ENCODE measurements around the gene RPL10.

Gene RPL10

DNA sequence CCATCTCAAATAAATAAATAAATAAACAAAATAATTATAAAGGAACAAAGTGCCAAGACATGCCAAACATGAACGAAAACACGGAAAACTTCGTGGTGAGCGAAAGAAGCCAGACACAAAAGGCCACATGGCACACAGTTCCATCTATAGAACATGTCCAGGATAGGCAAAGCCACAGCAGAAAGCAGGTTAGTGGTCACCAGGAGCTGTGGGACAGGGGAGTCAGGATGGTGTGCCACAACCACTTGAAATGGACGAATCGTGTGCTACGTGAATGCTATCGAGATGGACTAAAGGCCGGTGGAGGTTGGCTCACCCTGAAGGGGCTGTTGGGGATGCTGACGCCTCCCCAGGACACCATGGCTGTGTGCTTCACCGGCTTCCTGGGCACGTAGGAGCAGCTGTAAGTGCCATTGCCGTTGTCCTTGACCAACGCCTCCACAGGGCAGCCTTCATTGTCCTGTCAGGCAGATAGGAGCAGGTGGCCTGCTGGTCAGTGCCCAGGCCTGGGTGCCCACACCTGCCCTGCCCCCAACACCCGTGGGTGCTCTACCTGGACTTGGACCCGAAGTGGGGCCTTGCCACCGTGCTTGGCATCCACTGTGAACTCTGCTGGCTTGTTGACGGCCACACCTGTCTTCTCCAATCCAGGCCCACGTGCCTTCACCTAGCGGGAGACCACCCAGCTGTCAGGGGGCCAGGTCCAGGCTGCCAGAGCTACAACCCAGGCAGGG is 34.3 kb upstream of the RPL10 start:
- DNase-seq = no peak

DNA sequence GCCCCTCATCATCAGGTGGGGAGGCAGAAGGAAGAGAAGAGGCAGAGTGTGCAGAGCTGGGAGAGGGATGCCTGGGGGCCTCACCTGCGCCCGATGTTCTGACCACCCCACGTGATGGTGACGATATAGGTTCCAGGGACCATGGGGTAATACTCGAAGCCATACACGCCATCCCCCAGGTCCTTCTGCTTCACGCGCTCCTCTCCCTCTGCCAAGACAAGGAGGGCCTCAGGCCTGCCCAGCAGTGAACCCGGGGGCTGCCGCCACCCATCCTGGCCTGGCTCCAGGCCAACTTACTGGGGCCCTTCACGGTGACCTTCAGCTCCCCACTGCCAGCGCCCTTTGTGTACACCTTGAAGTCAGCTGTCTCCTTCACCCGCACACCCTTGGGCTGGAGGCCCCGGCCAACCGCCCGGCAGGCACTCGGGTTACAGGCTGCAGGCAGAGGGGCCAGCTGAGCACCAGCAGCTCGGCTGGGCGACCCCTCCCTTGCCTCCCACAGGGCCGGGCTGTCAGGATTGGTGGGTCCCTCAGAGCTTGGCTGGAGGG is 33.1 kb upstream of the RPL10 start:
- DNase-seq = no peak

DNA sequence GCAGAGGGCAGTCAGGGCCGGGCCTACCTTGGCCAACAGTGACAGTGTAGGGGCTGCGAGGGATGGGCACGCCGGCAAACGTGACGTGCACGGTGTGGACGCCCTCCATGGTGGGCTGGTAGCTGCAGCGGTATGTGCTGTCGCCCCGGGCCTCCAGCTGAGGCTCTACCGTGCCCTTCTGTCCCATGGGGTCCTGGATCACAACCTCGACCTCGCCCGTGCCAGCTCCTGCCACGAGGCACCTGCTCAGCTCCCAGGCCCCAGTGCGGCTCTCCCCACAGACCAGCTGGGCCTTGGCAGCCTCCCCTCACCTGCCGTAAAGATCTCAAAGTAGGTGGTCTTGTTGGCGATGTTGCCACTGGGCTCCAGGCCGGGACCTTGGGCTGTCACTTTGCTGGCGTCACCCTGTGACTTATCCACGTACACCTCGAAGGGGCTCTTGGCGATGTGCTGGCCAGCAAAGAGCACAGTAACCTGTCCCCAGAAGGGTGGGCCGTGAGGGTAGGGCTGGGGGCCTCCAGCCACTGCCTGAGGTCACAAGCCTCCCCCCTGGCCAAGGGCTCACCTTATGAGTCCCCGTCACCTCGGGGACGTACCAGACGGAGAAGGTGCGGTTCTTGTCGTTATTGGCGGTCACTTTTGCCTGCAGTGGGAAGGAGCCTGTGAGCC is 32.0 kb upstream of the RPL10 start:
- no peak for DNase-seq

DNA sequence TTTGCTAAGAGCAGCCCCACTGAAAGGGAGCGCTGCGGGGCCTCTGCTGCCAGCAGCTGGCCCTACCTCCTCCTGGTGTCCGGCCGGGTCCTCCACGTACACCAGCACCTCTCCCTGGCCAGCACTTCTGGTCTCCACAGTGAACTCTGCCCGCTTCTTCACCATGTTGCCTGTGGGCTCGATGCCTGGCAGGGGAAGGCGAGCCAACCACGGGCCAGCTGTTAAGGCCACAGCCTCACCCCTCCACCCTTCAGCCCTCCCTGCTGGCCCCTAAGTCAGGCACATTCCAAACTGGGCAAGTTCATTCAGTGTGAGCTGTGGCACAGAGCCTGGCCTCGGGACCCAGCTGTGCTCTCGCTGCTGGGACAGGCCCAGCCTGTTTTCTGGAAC is 31.5 kb upstream of the RPL10 start:
- DNase-seq = no peak

DNA sequence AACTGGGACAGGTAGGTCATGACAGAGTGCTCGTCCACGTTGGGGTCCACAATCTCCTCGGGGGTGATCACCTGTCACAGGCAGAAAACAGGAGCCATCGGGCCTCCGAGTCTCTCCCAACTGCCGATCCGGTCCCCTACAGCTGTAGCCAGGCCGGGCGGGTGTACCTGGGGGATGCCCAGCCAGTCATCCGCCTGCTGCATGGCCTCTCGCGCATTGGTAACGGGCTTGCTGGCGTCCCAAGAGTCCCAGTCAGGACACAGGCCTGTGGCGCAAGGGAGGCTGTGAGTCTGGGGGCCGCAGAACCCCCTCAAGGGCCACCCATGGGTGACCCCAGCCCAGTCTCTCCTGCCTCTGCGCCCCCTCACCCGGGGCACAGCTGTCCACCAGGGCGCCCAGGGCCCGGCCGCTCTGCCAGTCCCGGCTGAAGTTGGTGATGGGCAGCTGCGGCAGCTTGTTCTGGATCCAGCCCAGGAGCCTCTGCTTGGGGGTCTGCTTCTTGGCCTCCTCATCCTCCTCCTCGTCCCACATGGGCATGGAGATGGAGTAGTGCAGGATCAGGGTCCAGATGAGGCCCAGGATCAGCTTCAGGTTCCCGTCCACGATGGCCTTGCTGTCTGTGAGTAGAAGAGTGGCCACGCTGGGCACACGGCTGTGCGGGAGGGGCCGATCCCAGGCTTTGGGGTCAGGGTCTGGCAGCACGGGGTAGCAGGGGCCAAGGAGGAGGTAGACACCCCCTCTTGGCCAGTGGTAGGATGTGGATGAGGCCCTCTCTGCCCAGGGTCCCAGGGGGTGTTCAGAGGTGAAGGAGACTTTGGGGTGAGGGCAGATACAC is 30.5 kb upstream of the RPL10 start:
- no peak for DNase-seq

DNA sequence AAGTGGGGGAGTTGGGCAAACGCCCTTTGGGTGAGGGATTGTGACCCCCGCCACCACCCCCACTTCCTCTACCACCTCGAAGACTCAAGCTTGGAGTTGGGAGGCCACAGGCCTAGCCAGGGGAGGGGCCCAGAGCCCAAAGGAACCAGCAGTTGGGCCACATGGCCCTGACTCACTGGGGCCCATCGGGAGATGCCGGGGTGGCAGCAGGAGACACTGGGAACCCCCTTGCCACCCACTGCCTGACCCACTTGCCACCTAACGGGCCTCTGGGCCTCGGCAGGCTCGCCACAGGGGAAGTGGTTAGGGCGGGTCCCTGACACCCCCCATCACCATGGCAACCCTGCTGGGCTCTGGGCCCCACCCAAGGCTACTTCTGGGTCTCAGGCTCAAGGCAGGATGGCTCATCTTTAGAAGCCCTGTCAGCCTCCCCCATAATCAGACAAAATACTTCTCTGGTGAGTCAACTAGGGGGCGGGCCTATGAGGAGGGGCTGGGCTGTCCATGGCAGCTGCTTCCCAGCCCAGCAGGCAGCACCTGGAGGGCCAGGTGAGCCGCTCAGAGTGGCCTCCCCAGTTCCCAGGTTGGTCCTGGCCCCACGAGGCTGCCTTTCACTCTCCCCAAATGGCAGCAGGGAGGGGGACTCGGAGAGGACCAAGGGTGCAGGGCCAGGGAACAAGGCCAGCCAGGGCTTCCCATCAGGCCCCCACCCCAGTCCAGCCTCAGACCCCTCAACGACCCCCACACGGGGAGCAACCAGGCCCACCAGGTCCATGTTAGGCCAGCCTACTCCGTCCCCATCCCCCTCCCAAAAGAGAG is 29.3 kb upstream of the RPL10 start:
- DNase-seq = peak; percentile 3

DNA sequence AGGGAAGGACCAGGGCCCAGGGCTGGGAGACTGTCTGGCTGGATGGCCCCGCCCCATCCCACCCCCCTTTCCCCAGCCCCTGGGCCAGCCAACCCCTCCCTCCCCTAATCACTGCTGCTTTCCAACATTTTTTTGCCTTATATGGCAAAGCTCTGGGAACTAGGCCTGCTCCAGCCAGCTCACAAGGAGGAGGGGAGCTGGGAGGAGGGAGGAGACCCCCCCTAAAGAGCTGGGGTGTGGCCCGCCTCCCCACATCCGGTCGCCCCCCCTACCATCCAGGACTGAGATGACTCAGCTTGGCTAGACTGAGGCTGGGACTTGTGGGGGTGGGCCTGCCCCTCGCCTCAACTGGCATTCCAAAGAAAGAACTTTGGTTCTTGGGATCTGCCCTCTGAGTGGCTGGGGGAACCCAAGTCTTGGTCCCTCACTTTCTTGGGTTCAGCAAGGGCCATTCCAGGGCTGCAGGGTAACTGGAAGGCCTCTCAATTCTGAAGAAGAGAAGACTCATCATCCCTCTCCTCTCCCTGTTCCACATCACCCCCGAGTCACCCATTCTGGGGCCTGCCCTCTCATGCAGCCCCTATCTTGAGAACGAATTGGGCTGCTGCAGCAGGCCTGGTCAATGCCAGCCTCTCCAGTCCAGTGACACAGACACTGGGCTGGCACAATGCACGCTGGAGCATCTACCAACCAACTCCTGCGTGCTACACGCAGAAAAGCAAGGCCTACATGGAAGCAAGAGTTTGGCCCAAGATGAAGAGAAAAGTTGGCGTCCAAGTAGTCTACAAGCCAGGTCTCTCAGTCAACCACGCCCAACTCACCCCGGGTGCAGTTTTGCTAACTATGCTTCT is 28.5 kb upstream of the RPL10 start:
- peak; percentile 8 for DNase-seq

DNA sequence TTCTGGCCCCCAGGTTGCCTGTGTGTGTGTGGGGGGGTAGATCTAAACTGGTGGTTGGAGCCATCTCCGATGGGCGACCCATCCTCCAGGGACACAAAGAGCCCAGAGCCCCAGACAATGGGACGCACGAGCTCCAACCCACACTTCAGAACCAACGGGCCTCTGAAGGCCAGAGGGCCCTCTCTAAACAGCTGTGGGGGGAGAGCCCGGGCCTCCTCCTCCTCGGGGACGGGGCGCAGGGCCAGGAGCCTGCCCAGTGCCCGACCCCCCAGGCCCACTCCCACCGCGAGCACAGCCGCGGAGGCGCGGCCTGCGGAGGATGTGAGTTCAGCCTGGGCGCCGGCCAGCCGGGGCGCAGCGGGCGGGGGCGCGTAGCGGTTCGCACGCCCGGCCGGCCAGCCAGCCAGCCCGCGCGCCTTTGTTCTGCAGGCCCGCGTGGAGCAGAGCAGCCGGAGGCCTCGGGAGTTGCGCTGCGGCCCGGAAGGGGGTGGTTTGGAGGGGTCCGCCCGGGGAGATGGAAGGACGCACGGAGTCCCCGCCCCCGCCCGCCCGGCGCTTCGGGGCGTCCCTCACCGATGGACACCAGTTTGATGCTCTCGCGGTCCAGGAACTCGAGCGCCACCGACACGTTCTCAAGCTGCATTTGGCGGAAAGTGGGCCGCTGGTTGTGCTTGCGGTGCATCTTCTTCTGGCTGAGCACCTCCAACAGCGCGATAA is 27.7 kb upstream of the RPL10 start:
- DNase-seq = no peak

DNA sequence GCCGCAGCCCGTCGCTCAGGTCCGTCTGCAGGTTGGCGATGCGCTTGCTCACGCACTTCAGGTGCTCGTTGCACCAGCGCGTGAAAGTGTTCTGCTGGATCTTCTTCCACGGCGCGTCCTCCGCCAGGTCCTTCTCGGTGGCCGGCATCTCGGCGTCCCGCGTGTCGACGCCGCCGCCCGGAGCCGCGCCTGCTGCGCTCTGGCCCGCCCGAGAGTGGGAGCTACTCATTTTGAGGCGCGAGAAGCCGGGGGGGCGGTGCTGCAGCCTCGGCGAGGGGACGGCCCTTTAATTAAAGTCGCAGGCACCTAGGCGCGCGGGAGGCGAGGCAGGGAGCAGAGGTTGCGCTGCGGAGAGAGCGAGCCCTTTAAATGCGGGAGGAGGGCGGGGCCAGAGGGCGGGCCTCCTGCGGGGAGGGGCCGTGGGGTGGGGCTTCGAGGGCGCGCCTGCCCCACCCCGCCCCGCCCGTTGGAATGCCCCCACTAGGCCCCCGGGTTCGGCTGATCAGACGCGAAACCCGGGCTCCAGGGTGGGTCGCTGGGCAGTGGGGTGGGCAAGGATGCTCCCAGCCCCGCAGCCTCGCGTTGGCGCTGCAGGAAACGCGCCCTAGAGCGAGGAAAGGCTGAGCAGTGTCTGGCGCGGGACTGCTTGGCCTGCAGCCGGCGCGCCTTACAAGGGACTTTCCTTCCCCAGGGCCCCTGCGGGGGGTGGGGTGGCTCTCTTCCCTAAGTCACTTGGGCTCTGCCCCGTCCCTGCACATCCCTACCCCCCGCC is 27.0 kb upstream of the RPL10 start:
- DNase-seq = peak; percentile 84

DNA sequence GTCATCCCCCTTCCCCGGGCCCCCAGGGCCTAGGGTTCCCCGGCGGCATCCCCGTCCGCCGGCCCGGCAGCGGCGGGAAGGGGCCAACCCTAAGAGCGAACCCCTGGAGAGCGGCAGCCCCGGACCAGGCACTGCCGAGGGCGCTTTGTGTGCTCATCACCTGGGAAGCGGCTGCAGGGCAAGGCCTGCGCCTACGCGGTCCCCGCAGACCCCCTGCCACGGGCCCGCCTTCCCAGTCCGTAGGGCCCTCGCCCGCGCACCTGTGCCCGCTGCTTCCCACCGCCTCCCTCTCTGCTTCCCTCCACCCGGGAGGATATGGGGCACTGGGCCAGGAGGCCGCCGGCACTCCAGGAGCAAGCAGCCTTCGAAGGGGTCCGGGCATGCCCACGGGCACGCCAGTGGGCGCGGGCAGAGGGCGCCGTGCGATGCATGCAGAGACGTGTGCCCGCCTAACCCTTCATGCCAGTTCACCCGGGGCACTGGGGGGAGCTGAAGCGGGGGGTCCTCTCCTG is 26.3 kb upstream of the RPL10 start:
- no peak for DNase-seq

DNA sequence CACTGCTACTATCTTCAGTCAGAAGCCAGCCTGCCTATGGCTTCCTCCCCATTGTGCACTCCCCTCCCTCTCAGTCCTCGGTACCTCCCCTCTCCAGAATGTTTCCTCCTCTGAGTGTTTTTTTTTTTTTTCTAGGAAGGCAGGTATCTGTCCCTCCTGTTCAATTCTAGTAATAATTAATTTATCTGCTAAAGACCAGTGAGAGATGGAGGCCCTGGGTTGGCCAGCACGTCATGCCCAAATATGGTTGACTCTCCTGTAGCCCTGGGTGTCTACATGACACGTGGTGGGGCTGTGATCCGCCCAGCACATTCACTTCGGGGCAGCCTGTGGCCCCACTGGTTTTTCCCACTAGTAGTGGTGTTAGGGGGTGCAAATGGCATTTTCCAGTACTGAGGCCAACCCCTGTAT is 25.6 kb upstream of the RPL10 start:
- DNase-seq = no peak

DNA sequence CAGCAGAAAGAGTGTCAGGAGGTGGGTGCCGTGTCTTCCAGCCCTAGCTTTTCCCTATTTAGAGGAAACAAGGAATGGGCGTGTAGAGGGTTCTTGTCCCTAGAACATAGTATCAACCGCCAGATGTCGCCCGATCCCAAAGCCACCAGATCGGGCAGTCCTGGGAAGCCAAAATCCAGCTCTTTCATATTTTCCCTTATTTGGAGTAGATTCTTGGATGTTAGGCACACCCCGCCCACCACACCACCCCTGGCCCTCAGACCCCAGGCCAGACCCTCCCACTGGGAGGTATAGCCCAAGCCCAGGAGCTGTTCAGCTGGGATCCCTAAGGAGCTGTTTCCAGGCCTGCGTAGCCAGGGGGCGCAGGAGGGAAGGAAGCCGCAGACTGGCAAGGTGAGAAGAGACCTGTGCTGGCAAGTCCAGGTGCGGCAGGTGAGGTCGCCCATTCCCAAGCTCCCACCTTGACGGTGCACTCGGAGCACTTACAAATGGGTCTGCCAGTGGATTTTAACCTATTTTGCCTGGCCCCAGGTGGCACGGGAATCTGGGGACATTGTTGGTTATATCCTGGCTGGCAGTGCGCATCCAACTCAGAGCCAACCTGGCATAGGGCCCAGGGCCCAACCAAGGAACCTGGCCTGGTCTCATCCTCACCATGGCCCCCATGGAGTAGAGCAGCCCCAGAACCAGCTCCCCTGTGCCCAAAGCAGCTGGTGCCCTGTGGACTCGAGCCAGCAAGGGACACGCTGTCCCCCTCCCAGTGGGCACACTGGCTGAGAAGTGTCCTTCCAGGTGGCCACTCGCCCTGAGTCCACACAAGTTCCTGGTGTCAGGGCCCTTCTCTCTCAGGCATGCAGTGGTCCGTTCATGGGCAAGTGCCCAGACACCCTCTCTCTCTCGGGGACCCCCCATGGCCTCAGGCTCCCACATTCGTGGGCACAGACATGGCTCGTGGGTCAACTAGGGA is 24.6 kb upstream of the RPL10 start:
- peak; percentile 26 for DNase-seq

DNA sequence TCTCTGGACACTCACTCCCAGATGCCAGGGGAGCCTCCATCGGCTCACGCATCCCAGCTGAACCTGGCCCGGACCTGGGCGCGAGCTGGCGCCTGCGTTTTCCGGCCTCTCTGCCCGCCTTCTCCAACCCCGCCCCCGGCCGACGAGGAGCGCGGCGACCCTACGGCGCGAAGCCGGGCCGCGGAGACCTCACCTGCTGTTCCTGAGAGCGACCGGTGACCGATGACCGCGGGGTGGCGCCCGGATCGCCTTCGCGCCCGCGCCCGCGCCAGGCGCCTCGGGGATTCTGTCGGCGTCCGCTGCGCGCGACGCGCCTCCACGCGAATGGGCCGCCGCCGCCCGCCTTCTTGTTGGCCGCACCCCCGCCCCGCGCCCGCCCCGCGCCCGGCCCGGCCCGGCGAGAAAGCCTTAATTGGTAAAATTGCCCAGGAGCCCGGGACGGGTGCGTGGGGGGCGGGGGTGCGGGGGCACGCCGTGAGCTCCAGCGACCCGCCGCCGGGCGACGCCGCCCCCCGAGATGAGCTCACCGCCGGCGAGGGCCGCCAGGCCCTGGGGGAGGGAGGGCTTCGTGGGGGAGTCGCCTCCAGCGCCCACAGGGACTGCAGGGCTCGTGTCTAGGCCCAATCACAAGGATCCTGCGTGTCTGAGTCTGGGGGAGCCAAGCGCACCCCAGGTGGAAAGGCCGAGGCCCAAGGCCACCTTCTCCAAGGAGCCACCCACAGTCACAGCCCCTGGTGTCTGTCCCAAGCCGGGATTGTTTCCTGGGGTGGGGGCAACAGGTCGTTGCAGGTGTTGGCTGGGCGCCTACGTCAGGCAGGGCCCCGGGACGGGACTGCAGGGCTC is 23.6 kb upstream of the RPL10 start, which contains the start of gene FLNA:
Gene FLNA, minus strand, starts transcription at position 322 of the 843 bp plus-strand sequence. CDS start 3,389 bp downstream, outside the sequence.
- no peak for DNase-seq

DNA sequence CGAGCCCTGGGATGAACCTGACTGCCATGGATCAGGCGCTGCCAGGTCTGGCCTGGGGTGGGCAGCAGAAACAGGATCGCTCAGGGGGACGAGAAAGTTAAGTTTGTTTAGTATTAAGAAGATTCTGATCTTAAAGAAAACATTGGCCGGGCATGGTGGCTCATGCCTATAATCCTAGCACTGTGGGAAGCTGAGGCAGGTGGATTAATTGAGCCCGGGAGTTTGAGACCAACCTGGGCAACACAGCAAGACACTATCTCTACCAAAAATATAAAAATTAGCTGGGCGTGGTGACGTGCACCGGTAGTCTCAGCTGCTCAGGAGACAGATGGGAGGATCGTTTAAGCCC is 23.0 kb upstream of the RPL10 start:
- no peak for DNase-seq

DNA sequence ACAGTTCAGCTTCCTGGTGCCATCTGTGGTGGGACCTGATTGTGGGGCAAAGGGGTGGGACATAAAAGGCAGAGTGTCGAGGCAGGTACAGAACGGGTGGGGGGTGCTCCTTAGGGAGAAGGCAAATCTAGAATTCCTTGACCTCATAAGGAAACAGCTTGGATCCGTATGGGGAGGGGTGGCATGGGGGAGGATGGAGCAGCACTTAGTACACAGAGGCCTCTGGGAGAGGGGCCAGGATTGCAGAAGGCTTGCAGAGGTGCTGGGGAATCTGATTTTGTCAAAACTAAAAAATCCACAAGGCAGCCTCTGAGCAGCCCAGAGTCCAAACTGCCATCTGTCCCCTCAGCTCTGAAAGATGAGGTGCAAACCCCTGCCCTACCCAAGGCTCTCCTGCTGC is 21.4 kb upstream of the RPL10 start:
- no peak for DNase-seq

DNA sequence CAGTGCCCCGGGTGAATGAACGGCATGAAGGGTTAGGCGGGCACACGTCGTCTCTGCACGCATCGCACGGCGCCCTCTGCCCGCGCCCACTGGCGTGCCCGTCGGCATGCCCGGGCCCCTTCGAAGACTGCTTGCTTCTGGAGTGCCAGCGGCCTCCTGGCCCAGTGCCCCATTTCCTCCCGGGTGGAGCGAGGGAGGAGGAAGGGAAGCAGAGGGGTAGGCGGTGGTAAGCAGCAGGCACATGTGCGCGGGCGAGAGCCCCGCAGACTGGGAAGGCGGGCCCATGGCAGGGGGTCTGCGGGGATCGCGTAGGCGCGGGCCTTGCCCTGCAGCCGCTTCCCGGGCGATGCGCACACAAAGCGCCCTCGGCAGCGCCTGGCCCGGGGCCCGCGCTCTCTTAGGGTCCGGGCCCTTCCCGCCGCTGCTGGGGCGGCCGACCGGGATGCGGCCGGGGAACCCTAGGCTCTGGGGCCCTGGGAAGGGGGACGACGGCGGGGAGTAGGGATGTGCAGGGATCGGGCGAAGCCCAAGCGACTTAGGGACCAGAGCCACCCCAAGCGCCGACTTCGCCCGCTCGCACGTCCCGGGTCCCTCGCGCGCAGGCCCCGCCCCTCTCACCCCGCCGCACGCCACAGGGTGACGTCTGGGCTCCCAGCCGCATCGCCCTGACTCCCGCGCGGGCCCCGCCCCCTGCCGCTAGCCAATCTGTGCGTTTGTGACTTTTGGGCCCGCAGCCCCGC is 19.9 kb upstream of the RPL10 start:
- no peak for DNase-seq

Measured in NCI-H1048 (cell line).